ENCODE measurements around the gene TGFBR1.
"Not testable (repeated sequence)": the region's sequence is repeated elsewhere in the genome, so short reads cannot be mapped to it uniquely, and the experiment has no call there.

The TGFBR1 gene

DNA sequence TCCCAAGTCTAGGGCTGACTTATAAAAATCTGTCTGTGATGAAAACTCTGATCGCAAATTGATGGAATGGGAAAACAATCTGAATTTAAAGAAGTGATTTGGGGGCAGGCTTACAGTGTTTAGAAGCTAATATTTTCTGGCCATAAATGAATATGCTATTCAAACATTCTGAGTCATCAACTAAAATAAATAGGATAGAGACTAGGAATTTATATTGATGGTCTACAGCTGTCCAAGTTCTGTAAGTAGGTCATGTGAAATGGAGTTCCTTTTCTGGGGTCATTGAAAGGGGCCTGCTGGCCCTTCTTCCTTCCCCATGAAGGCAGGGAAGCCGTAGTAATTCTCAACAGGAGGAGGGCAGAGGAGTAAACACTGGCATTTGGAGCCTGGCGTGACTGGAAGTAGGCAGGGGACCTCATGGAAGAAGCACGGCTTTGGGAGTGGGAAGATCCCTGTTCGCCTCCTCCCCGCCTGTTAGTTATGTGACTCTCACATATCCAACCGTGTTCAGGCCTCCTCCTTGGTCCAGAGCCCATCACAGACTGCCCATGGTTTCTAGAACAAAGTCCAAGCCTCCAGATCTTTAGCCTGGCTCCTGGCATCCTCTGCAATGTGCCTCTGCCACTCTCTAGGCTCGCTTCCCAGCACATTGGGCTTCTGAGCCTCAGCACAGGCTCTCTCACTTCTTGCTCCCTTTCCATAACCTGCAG lies 85.1 kb downstream of the TGFBR1 start:
- DNase-seq (ENCODE audit: low spot score): no peak

DNA sequence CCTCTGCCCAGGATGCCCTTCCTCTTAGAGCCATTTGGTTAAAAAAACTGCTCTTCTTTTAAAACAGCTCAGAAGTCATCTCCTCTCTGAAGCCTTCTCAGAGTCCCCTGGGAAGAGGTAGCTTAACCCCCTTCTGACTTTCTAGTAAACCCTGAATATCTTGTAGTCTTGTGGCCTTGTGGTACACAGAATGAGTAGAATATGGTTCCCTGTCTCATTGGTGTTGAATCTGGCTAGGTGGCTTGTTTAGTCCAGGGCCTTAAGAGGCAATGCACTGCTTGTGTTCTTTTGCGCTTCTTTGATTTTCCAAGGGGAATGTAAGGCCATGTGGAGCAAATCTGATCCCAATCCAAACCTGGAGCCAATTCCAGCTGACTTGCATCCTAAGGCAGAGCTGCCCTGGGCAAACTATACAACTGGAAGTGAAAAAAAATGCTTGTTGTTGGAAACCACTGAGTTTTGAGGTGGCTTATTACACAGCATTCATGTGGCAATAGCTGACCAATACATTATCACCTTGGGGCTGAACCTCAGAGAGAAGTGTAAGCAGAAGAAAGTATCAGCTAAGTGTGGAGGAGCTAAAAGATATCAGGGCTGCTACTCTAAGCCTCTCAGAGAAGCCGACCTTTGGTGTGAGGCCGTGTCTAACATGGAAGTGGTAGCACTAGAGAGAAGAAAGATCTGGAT lies 85.8 kb downstream of the TGFBR1 start:
- DNase-seq (ENCODE audit: low spot score): no peak

- DNase-seq (ENCODE audit: low spot score): no peak
Observed at GRCh38 chr9:99192786-99193465, 88.0 kb downstream of the TGFBR1 start.

DNA sequence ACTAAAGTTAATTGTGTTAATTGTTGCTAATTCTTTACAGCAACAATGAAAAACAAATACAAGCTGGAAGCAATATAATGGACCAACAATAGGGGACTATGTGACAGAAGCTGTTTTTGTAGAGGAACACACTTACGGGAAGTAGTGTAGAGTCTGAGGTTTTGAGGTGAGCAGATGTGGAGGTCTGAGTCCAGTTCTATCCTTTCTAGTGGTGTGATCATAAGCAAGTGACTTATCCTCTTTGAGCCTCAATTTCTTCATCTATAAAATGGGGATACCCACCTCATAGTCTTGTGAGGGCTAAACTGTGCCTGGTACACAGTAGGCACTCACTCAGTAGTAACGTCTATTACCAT lies 88.5 kb downstream of the TGFBR1 start:
- no peak for DNase-seq (ENCODE audit: low spot score)

DNA sequence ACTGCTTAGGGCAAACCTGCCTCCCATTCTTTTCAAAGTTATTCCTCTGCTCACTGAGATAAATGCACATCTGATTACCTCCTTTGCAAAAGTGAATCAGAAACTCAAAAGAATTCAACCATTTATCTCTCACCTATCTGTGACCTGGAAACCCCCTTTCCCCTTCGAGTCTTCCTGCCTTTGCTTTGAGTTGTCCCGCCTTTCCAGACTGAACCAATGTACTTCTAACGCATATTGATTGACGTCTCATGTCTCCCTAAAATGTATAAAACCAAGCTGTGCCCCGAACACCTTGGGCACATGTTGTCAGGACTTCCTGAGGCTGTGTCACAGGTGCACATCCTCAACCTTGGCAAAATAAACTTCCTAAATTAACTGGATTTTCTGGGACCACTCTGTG lies 91.6 kb downstream of the TGFBR1 start:
- not testable (repeated sequence) for DNase-seq (ENCODE audit: low spot score)

DNA sequence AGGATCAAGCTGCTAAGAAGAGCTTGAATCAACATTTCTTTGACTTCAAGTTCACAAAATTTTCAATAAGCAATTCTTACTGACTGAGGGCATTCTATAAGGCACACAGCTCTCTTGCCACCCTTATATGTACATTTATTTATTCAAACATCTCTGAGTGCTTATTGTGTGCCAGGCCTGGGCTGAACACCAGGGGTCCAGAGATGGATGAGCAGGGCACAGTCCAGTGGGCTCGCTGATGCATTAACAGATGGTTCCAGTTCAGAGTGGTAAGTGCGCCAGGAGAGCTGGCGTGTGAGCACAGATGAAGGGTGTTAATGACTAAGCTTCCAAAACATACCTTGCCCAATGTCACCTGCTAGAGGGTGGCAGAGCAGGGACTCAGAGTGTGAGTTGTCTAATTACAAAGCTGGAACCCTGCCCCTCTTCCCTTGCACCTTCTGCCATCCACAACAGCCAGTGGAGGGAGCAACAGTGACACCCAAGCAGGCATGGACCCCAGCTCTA lies 92.3 kb downstream of the TGFBR1 start:
- no peak for DNase-seq (ENCODE audit: low spot score)

DNA sequence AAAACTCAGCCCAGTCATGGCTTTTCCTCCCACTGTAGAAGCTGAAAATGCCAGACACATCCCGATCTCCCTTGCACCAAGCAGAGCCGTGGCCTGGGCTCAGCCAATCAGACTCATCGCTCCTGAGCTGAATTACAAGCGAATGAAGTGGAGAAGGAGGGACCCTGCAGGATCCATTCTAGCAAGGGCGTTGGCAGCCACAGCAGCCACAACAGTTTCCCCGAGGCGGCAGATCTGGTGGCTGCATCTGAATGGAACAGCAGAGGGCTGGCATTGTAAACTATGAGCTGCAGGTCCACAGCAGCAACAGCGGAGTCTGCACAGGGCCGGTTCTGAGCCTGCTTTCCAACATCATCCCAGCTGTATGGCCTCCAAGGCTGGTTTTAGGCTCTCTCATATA lies 93.1 kb downstream of the TGFBR1 start:
- DNase-seq (ENCODE audit: low spot score): no peak

DNA sequence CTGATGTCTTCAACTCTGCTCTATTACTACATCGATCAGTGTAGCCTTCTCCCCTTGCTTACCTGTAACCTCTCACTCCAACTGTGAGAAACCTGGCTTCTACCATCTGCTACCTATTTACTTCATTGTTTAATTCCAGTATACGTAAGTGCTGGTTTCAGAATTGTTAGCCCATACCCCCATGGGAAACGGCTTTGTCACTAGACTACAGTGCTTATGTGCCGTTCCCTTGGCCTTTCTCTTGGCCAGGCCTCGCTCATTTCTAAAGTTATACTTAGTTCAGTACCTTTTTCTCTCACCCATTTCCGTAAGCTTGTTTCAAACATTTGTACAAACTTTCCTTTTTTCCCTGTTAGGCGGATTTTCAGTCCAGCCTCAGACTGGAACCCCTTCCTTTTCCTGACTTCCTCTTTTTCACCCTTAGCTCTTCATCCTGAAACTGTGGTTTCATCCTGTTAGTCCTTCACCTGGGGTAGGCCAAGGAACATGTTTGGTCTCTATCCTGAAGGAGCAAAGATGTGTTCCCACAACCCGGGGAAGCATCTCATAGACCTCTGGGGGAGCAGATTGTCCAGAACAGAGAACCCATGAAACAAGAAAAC lies 95.1 kb downstream of the TGFBR1 start:
- no peak for DNase-seq (ENCODE audit: low spot score)

GRCh38 chr9:99201603-99202002 lies 96.7 kb downstream of the TGFBR1 start:
- no peak for DNase-seq (ENCODE audit: low spot score)
